ENCODE results near the gene TTLL11.

GRCh38 chr9:122138560-122139268 is 45.6 kb upstream of the TTLL11 start:
- no peak for TF ChIP-seq CTCF (conservative IDR thresholded peaks at IDR 0.05; ENCODE audit: low read length)
- TF ChIP-seq EZH2phosphoT487 (IDR thresholded peaks at IDR 0.05; ENCODE audit: borderline replicate concordance, low read depth, low read length): no peak
